Measurements from ENCODE around the gene PUM1. TPM values are rescaled to one million over a fixed set of nuclear protein-coding genes. Genes with fewer than 3 reads are reported as not detected.

The PUM1 gene
- total and polyA plus RNA-seq, 2 of the 4 experiments (the other 2 are of a cell fraction), result 75.4 to 137 TPM

GRCh38 chr1:30997463-30998057 lies 68.0 kb downstream of the PUM1 start:
- Histone ChIP-seq H2BK20ac (ENCODE audit: low read depth, low read length) (no peak overlapping the region), H4K5ac (ENCODE audit: low read depth, low read length) (no peak overlapping the region), H3K4ac (ENCODE audit: low read depth, low read length) (no peak overlapping the region), H3K79me1 (ENCODE audit: low read depth in 1 of 2, low read length in 2 of 2) (peaks cover 22 to 67% of the 10 kb centered on the region in 2 experiments), H3K36me3 (ENCODE audit: control insufficient read depth, insufficient read depth, low read length) (peaks cover 20% of the 10 kb centered on the region), H4K8ac (ENCODE audit: low read depth in 2 of 2, low read length in 2 of 2) (no peak overlapping the region), H2BK15ac (ENCODE audit: low read depth, low read length) (no peak overlapping the region), H2BK120ac (ENCODE audit: low read depth, low read length) (no peak overlapping the region), H3K4me2 (ENCODE audit: low read depth, low read length) (no peak overlapping the region), H2AK9ac (replicated peaks; ENCODE audit: low read depth, low read length, poor library complexity) (no peak overlapping the region), H4K91ac (ENCODE audit: insufficient read depth, low read depth, low read length) (no peak overlapping the region), H4K20me1 (ENCODE audit: insufficient read depth, low read length) (peaks cover 46% of the 10 kb centered on the region), H3K18ac (ENCODE audit: low read depth, low read length) (no peak overlapping the region), H2AK5ac (ENCODE audit: low read depth, low read length) (no peak overlapping the region), H3K9ac (ENCODE audit: low read depth, low read length) (no peak overlapping the region), H3K56ac (ENCODE audit: extremely low read depth, insufficient read depth, low read length) (no peak overlapping the region), H2BK5ac (ENCODE audit: low read depth, low read length, poor library complexity, severe bottlenecking) (no peak overlapping the region), H3K27me3 (ENCODE audit: control insufficient read depth, insufficient read depth, low read length) (no peaks in the 10 kb centered on the region), H3K9me3 (ENCODE audit: control insufficient read depth, insufficient read depth, low read length) (no peaks in the 10 kb centered on the region), H3K14ac (replicated peaks; ENCODE audit: low read depth, low read length) (no peak overlapping the region), H3K4me1 (ENCODE audit: control insufficient read depth, insufficient read depth, low read length) (no peaks in the 10 kb centered on the region; the same call in 1 of the 2 replicates), H3K9me1 (ENCODE audit: insufficient read depth, low read length) (no peaks in the 10 kb centered on the region; the same call in 1 of the 2 replicates), H3K27ac (ENCODE audit: insufficient read depth, low read length) (no peak overlapping the region), H3K4me3 (ENCODE audit: insufficient read depth, low read depth, low read length) (no peak overlapping the region), H2AFZ (replicated peaks; ENCODE audit: low read length, poor library complexity) (no peak overlapping the region), H3K23ac (ENCODE audit: low read depth, low read length) (no peak overlapping the region)
- BruUV-seq (replicated peaks), result no TSS peak
- TF ChIP-seq CEBPB (IDR thresholded peaks at IDR 0.05; ENCODE audit: low read depth, low read length) (no peak), MAZ (IDR thresholded peaks at IDR 0.05; ENCODE audit: borderline replicate concordance, low read depth, low read length) (no peak), CTCF (conservative IDR thresholded peaks at IDR 0.05; ENCODE audit: low read depth, low read length) (no peak), RFX5 (IDR thresholded peaks at IDR 0.05; ENCODE audit: low read depth, low read length) (no peak), NFE2L2 (IDR thresholded peaks at IDR 0.05; ENCODE audit: low read depth, low read length) (no peak), MAFK (IDR thresholded peaks at IDR 0.05; ENCODE audit: low read depth, low read length) (no peak), POLR2A (IDR thresholded peaks at IDR 0.05; ENCODE audit: low read depth, low read length) (no peak), SMC3 (IDR thresholded peaks at IDR 0.05; ENCODE audit: low read depth, low read length) (no peak), BHLHE40 (IDR thresholded peaks at IDR 0.05; ENCODE audit: low read depth, low read length) (no peak)
- TF ChIP-seq, protein P1, sequence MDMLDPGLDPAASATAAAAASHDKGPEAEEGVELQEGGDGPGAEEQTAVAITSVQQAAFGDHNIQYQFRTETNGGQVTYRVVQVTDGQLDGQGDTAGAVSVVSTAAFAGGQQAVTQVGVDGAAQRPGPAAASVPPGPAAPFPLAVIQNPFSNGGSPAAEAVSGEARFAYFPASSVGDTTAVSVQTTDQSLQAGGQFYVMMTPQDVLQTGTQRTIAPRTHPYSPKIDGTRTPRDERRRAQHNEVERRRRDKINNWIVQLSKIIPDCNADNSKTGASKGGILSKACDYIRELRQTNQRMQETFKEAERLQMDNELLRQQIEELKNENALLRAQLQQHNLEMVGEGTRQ (IDR thresholded peaks at IDR 0.05; ENCODE audit: low read depth, low read length), result no peak
- no peak for ATAC-seq (ENCODE audit: low read depth)
- in situ Hi-C loops (cut with MboI; ENCODE audit: low sequenced_read_pairs) (no loop called here), intact Hi-C loops (cut with micrococcal nuclease) (no loop called here), dilution Hi-C loops (cut with HindIII; ENCODE audit: low sequenced_read_pairs, unreplicated experiment) (no loop called here)
- 100% methylated on average over 3 of the region's 9 CpGs; no CpG with 5 or more reads in 1 of the 2 experiments for WGBS, 2 experiments (ENCODE audit: extremely low coverage in 2 of 2, insufficient read length in 1 of 2)
- POLR2A ChIA-PET (ENCODE audit: unreplicated experiment), result no interaction called here
- no peak for DNase-seq
- CTCF ChIA-PET, result interaction anchor here (0.6 kb wide), 1 partner anchor 10 kb away, joined by 3 read pairs; no protein-coding TSS in a partner anchor

All from IMR-90 (cell line).